HG03460 (cell line): Measurements from ENCODE around the gene KRT17.
"Not testable (repeated sequence)": the region's sequence is repeated elsewhere in the genome, so short reads cannot be mapped to it uniquely, and the experiment has no call there.

Experiments used
- ATAC-seq: cut with Tn5 transposase; IDR thresholded peaks from one replicate; pipeline ENCODE4 v1.9.1; 2021; ENCODE audit not compliant: unreplicated experiment

KRT17 gene

DNA sequence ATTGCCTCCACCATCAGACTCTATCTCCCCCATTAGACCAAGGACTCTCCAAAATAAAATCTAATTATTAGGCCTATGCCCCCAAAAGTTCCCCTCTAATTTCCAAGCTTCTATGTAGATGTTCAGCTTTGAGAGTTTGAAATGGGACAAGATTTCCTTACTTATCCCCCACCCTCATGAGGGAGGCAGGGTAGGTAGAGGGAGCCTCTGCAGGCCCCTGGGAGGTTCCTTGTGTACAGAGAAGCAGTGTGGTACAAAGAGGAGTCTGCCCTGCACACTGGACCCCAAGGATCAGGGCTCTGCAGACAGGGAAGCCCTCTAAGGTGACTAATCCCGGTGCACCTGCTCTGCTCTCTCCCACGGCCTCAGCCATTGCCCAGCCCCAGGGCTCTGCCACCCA lies 2.5 kb downstream of the KRT17 start:
- ATAC-seq: no peak

DNA sequence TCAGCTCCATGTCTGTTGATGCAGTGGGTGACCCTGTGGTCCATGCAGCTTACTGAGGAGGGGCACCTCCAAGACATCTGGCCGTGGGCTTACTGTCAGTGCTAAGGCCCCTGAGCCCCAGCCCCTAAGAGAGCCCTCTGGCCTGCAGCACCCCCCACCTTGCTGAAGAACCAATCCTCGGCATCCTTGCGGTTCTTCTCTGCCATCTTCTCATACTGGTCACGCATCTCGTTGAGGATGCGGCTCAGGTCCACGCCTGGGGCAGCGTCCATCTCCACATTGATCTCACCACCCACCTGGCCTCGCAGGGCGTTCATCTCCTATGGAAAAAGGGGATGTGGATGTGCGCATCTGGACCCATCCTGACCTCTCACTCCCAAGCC lies 2.9 kb downstream of the KRT17 start:
- not testable (repeated sequence) for ATAC-seq

DNA sequence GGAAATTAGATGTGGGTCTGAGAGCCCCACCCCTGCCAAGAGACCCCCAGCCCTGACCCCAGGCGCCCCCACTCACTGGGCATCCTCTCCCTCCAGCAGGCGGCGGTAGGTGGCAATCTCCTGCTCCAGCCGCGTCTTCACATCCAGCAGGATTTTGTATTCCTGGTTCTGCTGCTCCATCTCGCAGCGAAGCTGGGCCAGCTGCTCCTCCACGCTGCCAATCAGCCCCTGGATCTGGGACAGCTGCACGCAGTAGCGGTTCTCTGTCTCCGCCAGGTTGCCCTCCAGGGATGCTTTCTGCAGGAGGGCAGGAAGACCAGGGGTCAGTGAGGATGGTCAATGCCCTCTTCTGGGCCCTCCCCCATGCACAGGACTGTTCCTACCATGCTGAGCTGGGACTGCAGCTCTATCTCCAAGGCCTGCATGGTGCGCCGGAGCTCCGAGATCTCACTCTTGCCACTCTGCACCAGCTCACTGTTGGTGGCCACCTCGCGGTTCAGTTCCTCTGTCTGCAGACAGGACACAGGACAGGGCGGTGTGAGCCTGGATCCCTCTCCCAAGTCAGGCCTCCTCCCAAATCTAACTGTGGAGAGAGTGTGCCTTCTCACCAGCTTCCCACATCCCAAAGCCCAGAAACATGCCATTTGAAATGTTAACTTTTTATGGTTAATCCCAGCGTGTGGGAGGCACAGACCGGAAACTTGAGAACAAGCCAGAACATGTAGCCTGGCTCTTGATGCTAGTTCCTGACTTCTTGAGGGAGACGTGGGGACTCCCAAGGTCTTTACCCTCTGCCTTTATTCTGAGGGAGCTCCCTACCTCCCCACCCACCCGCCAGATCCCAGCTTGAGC lies 3.6 kb downstream of the KRT17 start:
- no peak for ATAC-seq

DNA sequence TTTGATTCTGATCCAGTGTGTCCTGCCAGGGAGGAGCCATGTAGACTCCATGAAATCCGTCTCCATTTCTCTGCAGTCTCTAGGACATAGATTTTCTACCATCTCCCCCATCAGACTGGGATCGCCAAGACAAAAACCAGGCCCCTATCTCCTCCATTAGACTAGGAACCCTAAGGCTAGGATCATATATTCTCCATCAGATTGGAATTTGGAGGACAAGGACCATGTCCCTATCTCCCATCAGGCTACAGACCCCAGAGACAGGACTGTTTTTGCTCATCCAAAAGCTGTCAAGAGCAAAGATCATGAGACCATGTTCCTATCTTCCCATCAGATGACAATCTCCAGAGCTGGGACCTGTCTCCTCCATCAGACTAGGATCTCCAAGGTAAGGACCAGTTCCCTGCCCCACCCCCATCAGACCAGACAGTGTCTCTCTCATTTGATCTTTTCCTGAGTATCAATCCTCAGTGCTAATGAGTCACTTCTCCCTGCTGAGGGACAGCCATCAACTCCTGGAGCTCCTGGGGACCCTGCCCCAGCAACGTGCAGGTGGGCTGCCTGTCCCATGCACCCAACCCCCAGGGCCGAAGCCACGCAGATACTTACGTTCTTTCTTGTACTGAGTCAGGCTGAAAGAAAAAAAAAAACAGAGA lies 4.3 kb downstream of the KRT17 start:
- not testable (repeated sequence) for ATAC-seq

DNA sequence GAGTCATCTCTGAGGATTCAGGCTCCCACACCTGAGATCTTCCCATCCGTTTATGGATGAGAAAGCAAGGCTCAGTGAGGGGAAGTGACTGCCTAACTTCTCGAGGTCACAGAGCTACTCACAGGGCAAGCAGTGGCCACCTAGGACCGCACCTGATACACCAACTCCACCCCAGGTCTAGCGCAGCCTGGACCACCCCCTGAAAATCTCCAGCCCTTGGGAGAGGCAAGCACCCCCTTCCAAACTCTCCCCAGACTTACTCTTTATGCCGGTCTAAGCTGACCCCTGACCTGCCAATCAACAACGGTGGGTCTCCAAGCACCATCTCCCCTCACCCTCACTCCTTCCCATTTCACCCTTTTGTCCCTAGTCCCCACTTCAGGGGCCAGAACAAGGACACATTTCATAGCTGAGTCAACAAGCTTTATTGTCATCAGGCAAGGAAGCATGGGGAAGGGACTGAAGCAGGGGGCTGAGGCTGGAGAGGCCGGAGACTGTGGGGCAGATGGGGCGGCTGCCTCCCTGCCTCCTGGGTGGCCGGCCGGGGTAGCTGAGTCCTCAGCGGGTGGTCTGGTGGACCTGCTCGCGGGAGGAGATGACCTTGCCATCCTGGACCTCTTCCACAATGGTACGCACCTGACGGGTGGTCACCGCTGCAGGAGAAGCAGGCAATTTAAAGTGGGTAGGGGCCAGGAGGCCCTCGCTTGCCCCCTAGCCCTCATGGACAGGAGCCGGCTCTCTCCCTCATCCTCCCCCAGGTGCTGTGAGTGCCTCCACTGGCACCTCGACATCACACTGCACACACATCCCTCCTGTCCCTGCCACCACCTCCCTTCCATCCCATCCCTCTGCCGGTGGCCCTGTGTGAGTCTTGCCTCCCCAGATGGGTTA lies 5.1 kb downstream of the KRT17 start:
- ATAC-seq: no peak

DNA sequence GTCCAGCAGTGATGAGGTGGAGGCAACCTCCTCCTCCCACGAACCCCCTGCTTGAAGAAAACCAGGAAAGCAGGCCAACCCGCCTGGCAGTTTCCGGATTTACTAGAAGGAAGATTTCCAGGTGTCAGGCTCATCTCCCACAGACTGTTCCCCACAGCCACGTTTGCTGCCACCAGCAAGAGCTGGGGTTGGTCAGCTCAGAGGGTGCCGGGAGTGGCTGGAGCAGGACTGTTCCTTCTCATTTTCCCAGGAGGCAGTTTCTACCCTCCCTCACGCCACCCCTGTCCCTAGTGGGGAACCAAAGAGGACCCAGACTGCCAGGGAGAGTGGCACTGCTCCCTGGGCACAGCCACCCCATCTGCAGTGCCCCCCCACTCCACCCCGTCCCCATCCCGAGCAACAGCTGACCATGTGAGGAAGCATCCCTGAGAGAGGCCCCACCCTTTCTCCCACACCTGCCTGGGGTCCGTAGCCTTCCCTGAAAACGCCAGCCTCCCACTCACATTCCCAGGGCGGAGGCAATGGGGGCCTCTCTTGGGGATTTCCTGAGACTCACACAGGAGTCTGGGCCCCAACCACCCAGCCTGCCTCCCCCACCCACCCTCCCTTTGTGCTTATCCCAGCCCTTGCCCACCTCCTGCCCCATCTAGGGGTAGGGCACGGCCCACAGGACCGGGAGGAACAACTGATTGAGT lies 5.9 kb downstream of the KRT17 start:
- no peak for ATAC-seq

DNA sequence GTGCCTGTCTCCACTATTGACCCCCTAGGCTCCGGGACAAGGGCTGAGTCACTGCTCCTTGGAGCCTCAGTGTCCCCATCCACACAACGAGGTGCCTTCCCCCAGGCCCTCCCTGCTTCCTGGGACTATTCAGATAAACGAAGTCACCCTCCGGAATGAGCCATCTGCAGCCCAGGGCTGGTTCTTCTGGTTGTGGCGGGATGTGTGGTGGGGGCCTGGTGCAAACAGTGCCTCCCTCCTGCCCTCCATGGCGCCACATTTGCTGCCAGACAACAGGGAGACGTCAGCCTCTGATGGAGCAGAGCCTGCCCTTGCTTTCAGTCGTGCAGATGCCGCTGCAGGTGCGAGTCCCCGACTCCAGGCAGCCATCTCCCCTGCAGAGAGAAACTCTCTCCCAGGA lies 6.7 kb downstream of the KRT17 start:
- ATAC-seq: no peak

DNA sequence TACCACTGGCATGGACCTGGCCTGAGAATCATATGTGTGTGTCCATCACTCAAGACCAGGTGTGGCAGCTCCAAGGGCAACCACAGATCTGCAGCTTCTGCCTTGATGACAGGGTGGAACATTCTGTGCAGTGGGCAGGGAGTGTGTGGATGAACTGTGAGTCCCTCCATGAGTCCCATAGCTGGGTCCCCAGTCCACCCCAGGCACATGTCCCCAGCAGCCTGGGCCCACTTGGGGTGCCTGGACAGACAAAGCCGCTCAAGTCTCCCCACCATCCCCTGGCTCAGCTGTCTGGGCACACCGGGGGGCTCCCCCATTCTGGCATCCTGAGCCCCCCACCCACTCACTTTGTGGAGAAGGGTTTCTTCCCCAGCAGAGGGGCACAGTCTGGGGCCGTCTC lies 7.2 kb downstream of the KRT17 start:
- ATAC-seq: no peak

DNA sequence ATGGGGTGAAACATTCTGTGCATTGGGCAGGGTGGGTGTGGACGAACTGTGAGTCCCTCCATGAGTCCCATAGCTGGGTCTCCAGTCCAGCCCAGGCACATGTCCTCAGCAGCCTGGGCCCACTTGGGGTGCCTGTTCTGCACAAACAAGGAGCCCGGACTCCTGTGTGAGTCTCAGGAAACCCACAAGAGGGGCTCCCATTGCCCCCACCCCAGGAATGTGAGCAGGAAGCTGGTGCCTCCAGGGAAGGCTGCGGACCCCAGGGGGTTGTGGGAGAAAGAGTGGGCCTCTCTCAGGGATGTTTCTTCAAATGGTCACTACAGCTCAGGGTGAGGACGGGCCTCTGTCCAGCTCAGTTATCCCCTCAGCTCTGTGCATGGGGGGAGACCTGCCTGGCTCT lies 7.9 kb downstream of the KRT17 start:
- not testable (repeated sequence) for ATAC-seq

DNA sequence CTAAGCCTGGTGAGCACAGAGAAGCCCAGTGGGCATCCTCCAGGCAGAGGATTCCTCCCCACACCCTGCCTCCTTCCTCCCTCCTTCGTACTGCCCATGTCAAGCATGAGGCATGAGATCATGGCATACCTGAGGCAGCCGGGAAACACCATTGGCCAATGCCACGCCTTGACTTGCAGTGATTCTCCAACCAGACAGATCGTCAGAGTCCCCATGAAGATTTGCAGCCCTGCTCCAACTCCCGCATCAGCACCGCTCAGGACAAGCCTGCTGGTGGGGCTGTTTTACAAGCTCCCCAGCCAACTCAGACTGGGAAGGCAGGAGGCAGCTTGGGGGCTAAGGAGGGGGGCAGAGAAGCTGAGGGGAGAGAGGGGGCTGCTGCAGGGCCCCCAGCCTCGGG lies 8.9 kb downstream of the KRT17 start:
- no peak for ATAC-seq

DNA sequence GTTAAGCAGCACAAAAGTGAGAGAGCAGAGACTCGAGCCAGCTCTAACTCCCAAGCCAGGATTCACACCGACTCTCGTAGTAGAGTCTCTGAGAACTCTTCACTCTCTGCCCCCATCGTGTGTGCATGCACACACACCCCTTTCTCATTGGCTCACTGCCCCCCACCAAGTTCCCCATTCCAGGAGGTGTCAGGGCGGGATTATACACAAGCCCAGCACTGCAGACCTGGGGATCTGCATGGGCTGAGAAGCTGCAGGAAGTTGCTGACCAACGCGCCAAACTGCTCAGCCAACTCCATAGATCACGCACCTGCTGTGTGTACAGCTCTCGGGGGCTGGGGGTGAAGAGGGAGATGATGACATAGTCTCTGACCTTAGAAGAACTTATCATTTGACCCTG lies 9.6 kb downstream of the KRT17 start:
- ATAC-seq: not testable (repeated sequence)

DNA sequence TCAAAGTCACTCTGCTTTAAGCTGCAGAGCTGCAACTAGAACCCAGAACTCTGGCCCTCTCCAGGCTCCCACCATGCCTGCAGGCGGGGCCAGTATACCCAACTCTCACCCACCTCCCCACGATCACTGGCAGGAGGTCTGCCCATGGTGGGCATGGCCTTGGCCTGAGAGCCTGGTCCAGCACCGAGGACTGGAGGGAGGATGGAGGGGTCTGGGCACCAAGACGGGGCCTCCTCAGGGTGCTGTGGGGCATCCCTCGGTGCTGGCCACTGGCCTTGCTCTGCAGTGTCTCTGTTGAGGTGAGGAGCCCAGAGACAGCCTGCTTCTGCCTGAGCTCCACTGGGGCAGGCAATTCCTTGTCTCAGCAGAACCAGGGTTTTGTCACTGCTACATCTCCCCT lies 10.3 kb downstream of the KRT17 start:
- ATAC-seq: no peak

DNA sequence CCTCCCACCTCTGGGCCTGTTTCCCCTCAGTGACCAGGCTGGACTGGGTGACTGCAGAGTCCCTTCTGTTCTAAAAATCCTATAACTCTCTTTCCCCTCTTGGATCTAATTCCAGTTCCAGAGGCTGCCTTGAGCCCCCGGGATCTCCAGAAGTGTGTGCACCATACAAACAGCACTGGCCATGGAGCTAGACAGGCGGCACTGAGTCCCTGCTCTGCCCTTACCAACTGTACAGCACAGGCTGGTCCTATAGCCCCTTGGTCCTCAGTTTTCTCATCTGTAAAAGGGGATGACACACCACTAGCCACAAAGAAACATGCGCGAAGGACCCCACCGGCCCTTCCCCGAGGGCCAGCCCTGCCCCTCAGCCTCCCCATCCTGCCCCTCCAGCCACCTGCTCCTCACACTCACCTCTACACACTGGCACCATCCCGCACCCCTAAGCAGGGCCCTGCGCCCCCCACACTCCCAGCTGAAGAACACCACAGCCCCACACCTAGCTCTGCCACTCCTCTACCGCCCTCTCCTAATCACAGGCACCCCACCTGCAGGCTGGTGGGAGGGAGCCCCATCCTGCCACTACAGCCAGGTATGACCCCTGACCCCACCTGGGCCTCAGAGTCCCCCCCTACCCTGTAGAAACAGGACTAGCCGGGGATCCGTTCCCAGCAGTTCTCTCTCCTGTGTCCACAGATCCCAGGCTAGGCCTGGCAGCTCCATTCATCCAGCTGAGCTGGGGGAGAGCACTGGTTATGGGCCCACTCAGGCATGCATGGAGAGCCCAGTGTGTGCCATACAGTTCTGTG lies 10.9 kb downstream of the KRT17 start:
- no peak for ATAC-seq

DNA sequence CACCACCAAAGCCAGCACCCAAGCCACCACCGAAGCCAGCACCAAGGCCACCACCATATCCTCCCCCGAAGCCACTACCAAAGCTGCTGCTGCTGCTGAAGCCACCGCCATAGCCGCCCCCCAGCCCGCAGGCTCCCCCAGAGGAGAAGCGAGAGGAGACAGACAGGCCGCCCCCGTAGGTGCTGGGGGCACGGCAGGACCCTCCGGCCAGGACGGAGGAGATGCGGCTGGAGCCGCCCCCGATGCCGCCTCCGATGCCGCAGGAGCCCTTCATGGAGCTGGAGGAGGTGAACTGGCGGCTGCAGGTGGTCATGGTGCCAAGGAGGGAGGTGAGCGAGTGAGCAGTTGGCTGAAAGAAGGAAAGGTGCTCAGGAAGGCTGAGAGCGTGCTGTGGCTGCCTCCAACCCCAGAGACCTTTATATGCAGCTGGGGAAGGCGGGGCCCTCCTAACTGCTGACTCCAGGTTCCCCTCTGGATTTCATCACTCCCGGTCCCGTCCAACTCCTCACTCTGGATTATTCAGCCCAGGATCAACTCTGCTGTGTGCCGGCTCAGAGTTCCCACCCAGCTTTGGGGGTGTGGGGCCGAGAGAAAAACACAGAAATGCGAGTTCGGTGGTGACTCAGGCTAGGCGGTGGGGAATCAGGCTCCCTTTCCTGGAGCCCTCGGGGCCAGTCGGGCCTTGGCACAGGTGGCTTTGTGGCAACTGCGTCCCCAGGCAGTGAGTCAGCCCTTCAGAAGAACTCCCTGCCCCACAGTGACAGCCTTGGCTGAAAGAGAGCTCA lies 11.8 kb downstream of the KRT17 start, which contains the start of gene KRT16:
Gene KRT16, minus strand, starts transcription at position 392 of the 785 bp plus-strand sequence. Its CDS starts 79 bp downstream, at position 313.
- not testable (repeated sequence) for ATAC-seq

DNA sequence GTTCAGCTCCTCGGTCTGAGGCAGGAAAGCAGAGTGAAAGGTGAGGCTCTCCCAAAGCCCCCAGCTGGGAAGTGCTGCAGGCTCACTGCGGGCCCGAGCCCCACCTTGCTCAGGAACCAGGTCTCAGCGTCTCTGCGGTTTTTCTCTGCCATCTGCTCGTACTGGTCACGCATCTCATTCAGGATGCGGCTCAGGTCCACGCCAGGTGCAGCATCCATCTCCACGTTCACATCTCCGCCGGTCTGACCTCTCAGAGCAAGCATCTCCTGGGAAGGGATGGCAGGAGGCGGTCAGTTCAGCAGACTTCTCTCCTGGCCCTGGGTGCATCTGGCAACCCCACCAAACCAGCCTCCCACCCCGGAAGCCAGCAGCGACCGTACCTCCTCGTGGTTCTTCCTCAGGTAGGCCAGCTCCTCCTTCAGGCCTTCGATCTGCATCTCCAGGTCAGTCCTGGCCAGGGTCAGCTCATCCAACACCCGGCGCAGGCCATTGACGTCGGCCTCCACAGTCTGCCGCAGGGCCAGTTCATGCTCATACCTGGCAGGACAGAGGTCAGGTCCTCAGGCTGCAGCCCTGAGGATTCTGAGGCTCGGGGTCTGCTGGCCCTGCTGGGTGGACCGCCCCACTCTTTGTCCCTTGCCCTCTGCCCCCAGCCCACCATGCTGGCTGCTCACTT lies 13.3 kb downstream of the KRT17 start:
- no peak for ATAC-seq

DNA sequence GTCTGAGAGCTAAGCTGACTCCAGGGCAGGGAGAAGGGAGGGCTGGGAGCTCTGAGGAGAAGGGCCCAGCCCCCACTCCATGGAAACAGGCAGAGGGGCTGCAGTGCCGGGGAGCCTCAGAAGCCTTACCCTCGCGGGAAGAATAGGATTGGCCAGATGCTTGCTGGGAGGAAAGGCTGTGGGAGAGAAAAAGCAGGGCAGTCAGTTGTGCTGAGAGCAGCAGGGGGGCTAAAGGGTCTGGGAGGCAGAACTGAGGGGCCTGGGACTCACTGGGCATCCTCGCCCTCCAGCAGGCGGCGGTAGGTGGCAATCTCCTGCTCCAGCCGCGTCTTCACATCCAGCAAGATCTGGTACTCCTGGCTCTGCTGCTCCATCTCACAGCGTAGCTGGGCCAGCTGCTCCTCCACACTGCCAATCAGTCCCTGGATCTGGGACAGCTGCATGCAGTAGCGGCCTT lies 14.3 kb downstream of the KRT17 start:
- ATAC-seq: not testable (repeated sequence)

DNA sequence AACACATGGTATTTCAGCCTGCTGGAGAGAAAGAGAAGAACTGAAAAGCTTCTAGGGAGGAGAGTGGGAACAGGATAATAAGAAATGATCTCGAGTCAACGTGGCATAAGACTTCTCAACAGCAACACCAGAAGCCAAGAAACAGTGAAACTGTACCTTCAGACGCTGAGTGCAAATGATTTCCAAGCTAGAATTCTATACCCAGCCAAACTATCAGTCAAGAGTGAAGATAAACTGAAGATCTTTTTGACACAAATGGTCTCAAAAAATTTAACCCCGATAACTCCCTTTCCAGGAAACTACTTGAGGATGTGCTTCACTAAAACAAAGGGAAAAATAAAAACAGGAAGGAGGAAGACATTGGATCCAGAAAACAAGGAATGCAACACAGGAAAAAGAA lies 17.4 kb downstream of the KRT17 start:
- ATAC-seq: not testable (repeated sequence)

DNA sequence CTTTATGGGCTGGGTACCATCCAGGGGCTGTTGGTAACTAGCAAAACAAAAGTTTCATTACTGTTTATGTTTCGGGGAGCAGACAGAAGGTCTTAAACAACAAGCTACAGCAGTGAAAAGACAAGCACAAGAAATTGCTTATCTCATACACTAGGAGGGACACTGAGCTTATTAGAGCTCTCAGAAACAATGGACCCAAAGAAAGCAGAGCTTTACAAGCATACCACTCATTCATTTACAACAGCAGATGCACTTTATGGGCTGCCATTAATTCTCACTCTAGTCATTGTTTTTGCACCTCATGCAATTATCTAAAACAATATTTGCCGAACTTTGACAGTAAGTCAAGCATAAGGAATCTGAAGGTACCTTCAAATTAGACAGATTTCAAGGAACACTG lies 21.9 kb downstream of the KRT17 start:
- no peak for ATAC-seq

DNA sequence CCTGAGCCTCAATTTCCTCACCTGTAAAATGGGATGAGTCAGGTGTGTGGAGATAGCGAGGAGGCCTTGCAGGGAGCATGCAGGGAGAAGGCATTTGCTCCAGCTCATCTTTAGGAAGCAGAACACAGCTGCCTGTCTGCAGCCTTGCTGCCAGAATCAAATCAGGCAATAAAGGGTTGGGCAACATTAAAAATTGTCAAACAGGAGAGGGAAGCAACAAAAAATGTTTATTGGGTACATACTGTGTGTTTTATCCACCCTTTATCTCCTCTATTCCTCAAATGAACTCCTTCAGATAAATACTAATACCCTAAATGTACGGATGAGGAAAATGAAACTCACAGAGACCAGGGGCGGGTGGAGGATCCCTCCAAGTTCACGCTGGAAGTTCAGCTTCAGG lies 24.1 kb downstream of the KRT17 start:
- ATAC-seq: no peak
